Cortex of kidney (tissue), 1 donor: ENCODE results near the gene ACVR1B.

Experiments
- DNase-seq: peaks from one replicate; lab custom pipeline; 2025; lab: John Stamatoyannopoulos, UW

ACVR1B gene

DNA sequence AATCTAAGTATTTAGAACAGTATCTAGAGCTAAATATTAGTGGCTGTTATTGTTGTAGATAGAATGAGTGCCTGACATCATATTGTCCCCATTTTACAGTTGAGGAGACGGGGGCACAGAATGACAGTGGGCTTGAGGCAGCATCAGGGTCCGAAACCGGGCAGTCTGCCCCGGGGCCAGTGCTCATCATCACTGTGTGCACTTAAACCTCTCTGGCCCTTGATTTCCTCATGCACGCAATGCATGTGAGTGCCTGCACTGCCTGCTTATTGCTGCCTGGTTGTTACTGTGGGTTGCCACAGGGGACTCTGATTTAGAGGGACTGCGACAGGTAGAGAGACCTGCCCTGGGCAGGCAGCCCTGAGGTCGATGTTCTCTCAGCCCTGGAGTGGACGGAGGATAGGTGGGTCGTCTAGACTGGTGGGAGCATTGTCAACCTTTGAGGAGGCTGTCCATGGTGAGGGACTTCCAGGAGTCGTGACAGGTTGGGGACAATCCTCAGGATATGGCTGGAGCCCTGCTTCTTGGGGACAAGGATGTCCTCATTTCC lies 34.4 kb upstream of the ACVR1B start:
- DNase-seq, result no peak

DNA sequence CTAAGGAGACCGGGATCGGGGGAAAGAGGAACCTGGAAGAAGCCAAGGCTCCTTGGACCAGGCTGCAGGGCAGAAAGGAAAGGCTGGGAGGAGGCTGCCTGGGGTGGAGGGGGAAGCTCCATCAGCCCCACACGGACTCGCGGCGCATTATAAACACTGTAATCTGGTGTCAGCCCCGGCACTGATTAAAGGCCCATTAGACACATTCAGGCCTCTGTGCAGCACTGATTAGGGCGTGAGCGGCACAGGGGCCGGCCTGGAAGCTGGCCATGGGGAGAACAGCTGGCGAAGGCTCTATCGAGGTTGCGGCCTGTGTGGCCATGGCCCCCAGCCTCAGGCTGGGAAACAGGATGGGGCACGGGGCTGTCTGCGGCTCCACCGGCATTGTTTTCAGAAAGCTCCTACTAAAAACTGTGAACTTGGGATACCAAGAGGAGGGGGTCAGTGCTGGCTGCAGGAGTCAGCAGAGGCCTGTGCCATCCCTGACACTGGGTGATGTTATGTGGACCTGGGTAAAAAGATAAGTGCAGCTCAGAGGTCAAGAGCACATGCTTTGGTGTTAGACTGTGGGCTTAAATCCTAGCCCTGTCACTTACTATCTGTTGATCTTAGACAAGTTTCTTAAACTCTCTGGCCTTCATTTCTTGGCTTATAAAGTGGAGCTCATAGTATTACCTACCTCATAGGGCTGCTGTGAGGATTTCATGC lies 33.6 kb upstream of the ACVR1B start:
- no peak for DNase-seq

DNA sequence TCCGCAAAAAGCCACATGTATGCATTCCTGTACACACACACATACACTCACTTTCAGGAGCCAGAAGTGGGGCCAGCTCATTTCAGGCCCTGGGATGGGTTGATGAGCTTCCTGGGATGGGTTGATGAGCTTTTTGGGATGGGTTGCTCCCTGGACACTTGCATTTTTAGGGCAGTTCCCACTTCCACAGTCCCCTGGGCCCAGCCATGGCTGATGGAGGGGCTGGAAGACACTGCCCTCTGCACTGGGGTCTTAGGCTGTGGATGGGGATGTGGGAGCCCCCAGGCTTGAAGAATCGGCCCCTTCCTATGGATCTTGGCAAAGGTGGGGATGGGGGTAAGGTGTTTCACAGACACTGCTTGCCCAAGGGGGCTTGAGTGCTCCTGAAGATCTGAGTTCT lies 31.5 kb upstream of the ACVR1B start:
- DNase-seq, result no peak

DNA sequence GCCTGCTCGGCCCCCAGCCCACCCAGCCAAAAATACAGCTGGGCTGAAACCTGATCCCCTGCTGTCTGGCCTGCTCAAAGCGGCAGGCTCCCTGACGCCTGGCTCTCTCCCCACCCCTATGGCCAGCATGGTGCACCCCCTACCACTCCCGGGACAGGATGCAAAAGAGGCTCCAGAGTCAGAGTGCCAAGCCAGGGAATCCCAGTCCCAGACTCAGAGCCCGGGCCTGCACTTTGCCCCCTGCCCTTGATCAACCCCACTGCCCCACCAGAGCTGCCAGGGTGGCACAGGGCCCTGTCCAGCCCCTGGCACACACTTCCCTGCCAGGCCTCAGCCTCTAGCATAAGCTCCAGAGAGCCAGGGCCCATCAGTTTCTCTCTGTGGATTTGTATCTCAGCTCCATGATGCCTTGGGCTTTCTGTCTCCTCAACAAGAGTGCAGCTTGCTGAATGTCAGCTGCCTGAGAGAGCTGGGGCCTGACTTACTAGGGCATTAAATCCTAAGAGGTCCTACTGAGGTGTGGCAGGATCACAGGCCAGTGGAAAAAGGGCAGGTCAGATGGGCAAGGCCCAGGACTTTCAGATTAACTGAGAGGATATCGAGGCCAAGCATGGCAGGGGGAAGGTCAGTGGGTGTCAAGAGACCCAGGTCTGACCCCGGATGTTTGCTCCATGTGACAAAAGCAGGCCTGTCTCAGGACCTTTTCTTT lies 30.3 kb upstream of the ACVR1B start:
- no peak for DNase-seq

DNA sequence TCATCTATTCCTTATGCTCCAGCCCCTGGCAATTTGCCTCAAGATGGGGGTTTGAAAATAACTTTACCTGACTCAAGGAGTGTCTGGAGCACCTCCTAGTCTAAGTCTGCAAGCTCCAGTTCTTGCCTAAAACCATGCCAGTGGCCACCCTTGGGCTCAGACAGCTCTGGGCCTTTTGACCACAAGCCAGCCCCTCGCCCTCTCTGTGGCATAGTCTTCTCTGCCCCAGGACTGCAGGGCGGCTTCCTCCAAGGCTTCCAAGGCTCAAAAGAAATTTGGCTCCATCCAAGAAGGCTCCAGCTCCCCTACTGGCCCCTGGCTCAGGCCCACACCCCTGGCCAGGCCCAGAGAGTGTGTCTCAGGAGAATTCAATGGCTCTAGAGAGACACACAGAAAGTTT lies 29.4 kb upstream of the ACVR1B start:
- no peak for DNase-seq

DNA sequence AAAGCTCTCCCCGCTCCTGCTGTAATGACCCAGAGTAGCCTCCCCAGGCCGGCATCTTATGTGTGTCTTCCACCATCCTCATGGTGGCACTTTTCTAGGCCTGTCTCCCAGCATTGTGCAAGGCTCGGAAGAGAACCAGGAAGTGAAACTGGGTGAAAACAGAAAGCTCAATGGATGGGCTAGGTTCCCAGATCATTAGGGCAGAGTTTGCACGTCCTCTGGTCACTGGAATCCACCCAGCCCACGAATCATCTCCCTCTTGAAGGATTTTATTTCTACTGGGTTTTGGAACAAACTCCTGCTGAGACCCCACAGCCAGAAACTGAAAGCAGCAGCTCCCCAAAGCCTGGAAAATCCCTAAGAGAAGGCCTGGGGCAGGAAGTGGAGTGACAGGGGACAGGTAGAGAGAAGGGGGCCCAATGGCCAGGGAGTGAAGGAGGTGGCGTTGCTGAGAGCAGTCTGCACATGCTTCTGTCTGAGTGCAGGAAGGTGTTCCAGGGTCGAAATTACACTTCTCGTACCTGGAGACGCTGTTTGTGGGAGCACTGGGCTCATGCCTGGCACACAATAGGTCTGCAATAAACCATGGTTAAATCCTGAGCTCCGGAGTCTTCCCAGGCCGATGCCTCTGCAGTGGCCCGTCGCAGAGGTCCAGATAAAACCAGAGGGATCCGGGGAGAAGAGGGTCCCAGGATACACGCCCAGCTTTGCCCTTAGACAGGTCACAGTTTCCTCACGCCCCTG lies 28.6 kb upstream of the ACVR1B start:
- no peak for DNase-seq

DNA sequence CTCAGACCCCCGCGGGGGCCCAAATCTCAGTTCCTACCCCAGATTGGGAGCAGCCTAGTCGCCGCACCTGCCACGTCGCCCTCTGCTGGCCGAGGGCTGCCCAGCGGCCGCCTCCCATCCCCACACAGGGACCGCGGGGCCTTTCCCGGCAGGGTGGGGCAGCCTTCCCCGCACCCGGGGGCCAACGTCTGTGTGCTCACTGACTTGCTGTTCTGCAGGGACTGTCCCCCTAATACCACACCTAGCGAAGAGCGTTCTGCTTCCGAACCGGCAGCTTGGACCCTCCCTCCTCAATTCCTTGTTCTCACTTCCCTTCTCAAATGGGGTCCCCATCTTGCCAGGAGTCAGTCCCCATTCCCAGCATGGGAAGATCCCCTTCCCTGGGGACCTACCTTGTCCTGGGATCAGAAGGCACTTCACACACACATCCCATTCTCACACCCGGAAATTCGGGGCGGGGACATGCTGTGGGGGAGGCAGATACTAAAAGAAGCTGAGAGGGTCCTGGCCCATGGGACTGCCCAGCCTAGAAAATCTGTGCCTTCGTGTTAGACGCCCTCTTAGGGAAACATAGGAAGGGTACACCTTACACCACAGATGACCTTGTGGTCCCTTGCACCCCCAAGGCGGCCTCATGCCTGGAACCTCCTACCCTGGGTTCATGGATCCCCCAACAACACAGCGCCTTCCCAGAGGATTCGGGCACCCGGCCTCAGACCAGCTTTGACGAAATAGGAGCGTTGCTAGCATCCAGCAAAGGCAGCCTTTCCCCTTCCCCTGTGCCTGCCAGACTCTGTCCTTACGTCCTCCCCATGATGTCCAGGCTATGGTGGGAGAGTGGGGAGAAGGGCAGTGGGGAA lies 27.8 kb upstream of the ACVR1B start:
- no peak for DNase-seq

DNA sequence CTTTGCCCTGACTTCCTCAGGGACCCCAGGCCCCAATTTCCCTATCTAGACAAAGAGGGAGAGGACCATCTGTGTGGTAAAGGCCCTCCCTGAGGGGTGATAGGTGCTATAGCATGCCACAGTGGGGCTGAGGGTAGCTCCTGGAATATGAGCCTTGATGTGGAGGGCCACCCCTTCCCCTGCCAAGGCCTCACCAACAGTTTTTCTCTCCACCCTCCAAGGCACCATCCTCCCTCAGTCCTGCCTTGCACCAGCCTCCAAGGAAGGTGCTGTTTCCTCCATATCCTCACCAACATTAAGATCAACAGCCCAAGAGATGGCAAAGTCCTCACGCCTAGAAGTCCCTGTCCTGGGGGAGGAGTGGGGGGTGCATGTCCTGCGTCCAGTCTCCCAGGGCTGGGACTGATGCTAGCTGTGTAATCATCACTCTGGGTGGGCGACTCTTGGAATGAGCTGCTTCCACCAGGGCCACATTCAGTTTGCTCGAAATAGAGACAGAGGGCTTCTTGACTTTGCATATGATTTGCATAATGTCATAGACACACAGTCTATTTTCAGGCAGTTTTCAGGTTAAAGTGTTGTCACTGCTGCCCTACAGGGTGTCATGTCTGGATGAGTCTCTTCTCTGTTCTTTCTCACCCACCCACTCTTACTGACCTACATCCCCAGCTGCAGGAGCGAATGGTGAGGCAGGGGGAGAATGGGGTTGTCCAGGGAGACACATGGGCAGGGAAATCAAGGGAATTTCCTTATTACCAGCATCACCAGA lies 26.8 kb upstream of the ACVR1B start:
- DNase-seq, result no peak

DNA sequence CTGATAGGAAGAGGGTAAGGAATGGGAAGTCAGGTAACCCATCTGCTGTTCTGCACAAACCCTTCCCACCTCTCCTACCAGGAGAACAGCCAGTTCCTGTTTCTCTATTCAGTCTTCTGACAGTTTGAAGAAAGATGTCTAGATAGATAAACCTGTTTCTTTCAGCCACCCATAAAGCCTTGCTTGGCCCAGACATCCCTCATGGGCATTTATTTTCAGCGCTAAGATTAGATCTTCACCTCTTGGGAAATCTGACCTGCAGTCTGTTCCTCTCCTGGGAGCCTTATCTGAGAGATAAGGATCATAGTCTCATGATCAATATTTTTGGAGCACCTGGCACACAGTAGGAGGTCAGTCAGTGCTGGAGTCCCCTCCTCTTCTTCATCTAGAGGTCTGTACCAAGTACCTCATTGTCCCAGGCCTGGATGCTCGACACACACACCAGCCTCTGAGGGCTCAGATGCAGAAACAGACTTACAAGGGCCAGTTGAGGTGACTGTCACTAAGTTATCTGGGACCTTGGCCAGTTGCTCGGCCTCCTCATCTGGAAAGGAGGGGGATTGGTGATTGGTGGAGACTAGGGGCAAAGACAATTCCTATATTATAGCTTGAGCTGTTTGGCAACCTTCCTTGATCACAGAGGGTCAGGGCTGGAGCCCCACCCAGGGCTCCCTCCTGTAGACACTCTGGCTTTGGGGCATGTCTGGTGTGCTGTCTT lies 26.0 kb upstream of the ACVR1B start:
- DNase-seq, result no peak

DNA sequence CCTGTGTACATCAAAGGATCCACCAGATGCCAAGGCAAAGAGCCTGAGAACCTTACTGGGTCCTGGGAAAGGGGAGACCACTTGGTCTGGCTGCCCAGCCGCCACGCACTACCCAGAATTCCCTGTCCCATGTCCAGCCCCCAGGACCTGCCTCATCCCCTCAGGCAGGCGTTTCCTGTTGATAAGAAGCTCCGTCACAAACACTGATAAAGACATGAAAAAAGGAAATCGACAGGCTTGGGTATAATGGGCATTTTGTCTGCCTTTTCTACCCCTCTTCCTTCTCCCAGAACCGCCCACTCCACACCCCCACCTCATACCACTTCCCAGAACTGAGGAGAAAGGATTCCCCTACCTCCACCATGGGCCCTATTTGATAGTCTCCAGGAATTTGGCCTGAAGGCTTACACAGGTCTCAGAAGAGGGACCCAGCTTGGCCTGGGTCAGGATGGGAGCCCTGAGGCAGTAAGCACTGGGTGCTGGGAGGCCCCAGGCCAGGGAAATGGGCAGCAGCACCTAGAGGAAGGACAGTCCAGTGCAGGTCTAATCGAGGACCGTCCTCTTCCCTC lies 25.4 kb upstream of the ACVR1B start:
- DNase-seq, result no peak

DNA sequence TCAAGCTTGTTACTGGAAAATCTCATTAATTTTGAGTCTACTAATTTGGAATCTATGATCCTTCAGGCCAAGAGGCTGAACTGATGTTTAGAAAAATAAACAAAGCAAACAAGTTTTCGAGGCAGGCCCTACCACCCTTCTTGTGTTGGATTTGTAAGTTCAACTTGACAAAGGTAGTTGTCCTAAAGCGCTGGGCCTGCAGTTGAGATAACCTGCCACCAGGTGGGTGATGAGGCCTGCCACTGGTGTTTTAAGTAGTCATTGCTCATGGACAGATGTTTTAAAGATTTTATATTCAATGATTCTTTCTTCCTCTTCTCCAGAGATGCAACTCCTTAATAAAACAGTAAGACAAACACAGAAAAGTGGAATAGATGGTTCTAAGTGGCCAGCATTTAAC lies 24.8 kb upstream of the ACVR1B start:
- no peak for DNase-seq

DNA sequence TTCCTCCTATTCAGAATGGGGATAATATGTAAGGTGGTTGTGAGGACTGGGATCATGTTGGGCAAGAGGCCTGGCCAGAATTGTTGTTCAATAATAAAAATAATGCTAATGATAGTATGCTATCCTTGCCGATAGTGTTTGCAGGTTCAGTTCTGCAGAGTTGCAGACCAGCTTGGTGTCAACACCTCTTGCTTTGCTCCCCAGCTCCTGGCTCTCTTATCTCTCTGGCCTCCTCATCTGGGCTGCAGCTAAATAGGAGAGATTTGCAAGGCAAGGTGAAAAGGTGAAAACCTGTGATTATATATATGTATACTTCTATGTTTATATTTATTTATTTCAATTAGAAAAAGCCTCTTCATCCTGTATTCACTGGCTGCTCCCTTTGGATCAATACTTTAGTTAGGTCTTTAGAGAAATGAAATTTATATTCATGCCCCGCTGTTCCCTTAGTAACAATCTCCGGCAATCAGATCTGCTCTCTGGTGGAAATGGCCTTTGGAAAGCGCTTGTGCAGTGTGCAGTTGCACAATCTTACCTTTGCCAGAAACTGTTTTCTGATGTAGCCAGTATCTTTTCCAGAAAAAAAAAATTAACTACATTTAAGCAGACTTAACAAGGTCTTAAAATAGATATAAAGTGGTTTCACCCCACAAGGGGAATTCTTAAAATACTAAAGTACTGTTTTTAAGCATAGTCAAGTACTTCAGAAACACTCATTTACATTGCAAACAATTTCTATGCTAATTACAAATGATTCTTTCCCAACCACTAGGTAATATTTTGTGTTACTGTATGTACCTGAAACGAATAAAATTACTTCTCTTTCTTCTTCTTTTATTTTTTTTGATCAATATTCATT lies 19.1 kb upstream of the ACVR1B start:
- DNase-seq, result no peak

DNA sequence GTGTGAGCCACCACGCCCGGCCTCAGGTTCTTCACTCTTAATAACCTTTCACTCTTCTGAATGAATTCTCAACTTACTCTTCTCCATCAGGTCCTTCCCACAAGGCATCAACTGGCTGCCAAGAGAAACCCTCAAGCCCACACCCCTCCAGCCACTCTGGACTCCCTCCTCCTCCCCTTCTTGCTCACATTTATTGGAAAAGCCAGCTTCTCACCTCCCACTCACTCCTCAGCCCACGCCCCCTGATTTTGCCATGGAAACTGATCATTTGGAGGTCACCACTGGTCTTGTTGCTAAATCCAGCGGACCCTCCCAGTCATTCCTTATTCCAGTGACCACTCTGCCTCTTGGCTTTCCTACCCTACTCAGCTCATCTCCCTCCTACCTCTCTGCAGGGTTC lies 17.4 kb upstream of the ACVR1B start:
- DNase-seq, result no peak

DNA sequence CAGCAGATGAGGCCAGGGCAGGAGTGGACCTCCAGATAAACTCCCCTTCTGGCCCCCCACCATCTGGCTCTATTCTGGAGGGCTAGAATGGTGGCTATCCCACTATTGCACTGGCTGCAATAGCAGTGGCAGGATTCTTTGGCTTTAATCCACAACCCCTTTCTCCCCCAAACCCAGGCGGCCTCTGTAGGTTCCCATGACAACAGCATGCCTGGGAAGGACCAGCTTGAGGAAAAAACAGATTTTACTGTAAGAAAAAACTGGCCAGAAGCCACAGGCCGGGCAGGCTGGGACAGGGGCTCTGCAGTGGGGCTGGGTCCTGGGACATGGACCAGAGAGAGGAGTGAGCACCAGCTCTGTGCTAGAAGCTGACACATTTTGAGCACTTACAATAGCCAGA lies 13.6 kb upstream of the ACVR1B start:
- DNase-seq, result no peak

DNA sequence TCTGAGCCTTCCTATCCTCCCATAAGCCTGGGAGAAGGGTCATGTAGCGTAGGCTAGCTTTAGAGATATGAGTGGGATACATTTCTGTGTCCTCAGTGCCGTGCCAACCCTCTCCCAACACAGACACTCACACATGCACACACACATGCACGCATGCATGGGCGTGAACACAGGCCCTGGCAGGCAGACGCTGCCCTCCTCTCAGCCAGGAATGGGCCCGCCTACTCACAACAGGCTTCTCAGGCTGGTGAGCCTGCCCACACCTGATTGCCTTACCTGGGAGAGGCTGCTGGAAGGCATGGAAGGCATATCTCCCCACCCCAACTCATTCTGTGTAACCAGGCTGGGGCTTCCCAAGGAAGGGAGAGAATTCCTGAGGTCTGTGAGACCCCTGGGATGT lies 12.8 kb upstream of the ACVR1B start:
- DNase-seq, result no peak

DNA sequence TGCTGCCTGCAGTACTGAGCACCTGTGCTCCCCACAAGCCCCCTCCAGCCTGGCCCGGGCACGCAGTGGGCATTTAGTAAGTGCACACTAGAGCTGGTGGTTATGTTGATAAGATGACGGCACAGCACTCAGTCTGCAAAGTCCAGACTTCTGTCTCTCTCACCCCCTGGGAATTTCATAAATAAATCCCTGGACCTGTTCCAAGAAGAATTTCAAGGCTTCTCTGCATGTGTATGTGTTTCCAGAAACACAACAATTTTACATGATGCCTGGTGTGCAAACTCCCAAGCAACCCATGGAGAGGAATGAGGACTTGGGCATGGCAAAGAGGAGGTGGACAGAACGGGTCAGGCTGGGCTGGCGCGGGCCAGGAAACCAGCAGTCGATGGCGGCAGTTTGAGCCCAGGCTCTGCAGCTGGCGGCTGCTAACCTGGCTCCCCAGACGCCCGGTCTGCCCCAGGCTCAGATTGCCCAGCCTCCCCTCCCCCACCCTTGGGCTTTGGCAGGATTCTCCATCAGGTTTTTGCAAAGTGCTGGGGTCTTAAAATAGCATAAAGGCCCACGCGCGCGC lies 10.4 kb upstream of the ACVR1B start:
- no peak for DNase-seq

DNA sequence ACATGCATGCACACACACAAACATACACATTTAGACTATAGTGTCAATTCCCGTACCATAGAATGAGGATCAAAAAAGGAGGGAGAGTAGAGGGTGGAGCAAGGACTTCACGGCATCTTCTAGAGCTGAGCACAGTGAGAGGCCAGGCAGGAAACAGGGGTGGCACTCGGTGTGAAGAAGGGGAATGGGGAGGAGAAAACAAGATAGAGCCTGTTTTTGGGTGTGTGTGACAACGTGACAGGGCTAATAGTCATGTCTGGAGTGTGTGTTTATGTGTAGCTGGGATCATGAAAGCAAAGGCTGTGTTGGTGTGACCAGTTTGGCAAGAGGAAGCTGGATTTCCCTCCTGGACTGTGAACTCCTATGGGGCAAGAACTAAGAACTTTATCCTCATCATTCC lies 9.9 kb upstream of the ACVR1B start:
- no peak for DNase-seq

DNA sequence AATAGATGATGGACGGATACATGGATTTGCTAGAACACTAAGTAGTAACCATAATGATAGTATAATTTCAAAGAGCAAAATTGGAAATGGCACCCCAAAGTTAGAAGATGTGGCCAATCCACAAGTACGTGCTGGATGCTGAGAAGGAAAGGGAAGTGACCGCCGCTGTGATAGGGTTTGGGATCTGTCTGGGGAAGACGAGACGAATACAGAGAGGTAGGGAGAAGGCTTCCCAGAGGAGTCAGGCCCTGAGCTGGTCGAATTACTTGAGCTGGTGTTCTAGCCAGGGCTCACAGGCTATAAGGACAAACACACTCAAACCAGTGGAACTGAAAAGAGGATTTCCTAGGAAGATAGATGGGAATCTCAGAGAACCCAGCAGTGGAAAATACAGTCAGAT lies 9.4 kb upstream of the ACVR1B start:
- DNase-seq, result no peak

DNA sequence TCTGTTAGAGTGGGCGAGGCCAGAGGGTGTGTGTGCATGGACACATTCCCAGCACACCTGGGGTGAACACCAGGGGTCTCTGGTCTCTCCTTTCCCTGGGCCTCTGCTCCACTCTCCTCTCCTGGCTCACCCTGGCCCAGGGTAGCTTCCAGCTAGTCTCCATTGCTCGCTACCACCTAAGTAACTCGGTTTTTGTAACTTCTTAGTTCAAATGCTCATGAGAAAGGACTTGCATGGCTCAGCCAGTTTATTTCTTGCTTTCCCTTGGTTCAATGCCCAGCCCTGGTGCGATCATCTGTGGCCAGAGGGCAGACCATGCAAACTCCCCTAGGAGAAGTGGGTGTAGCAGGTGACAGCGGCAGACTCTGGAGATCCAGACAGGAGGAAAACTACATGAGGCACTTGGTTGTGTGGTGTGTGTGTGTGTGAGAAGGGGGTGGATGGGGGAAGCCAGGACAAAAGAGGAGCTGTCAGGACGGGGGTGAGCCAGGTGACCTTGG lies 8.9 kb upstream of the ACVR1B start:
- no peak for DNase-seq
